PC-3 (cell line): Measurements from ENCODE around the gene CCNI. TPM values are rescaled to one million over a fixed set of nuclear protein-coding genes. Genes with fewer than 3 reads are reported as not detected.

ENCODE experiments used
- ATAC-seq: fragments of 200-7000 bp; cut with Tn5 transposase; 2 replicates; pipeline ENCODE4 v1.9.1; 2020; ENCODE audit warnings: mild to moderate bottlenecking, moderate library complexity
- BruUV-seq: library from RNA; stranded (reverse); fragments of 400-500 nt; replicated peaks from 2 replicates; lab custom pipeline; 2021; lab: Mats Ljungman, UMichigan
- CTCF ChIA-PET: fragments of 300-600 bp; sonication (Branson Sonifier 250); formaldehyde crosslinking; loops from one replicate; lab custom pipeline; 2022; ENCODE audit warnings: antibody characterized with exemption; lab: Charles Lee
- POLR2A ChIA-PET: fragments of 300-600 bp; sonication (Branson Sonifier 250); formaldehyde crosslinking; loops from one replicate; lab custom pipeline; 2022; ENCODE audit warnings: antibody characterized with exemption; ENCODE audit not compliant: unreplicated experiment; lab: Charles Lee
- DNase-seq: peaks from one replicate; pipeline ENCODE4 v3.0.0-alpha.2; 2015
- H2AFZ ChIP-seq: fragments of 300-600 bp; sonication (generic); 2 replicates; pipeline ENCODE4 v1.6.0; 2016; ENCODE audit warnings: antibody characterized with exemption, low read length
- H3F3A ChIP-seq: fragments of 300-600 bp; sonication (generic); one replicate; pipeline ENCODE4 v1.6.0; 2017; ENCODE audit warnings: antibody characterized with exemption, low read length, control low read depth, mild to moderate bottlenecking; ENCODE audit not compliant: unreplicated experiment
- H3K27ac ChIP-seq: fragments of 300-600 bp; sonication (generic); 2 replicates; pipeline ENCODE4 v1.5.1; 2016; ENCODE audit warnings: mild to moderate bottlenecking, low read length
- H3K27me3 ChIP-seq: fragments of 300-600 bp; sonication (generic); 2 replicates; pipeline ENCODE4 v1.6.1; 2016; ENCODE audit warnings: low read length, mixed read lengths
- H3K36me3 ChIP-seq: fragments of 300-600 bp; sonication (generic); 2 replicates; pipeline ENCODE4 v1.6.1; 2016; ENCODE audit warnings: low read depth, mixed run types, low read length, mixed read lengths
- H3K4me1 ChIP-seq: fragments of 300-600 bp; sonication (generic); 2 replicates; pipeline ENCODE4 v1.5.1; 2016; ENCODE audit warnings: low read length; ENCODE audit not compliant: insufficient read depth
- H3K4me2 ChIP-seq: fragments of 300-600 bp; sonication (generic); 2 replicates; pipeline ENCODE4 v1.6.0; 2016; ENCODE audit warnings: low read length
- H3K4me3 ChIP-seq: fragments of 300-600 bp; sonication (generic); 2 replicates; pipeline ENCODE4 v1.5.1; 2016; ENCODE audit warnings: mild to moderate bottlenecking, low read length, mixed read lengths
- H3K79me2 ChIP-seq: fragments of 300-600 bp; sonication (generic); 2 replicates; pipeline ENCODE4 v1.6.1; 2017; ENCODE audit warnings: low read length, mixed read lengths
- H3K9ac ChIP-seq: fragments of 300-600 bp; sonication (generic); 2 replicates; pipeline ENCODE4 v1.6.0; 2016; ENCODE audit warnings: mild to moderate bottlenecking, low read length
- H3K9me2 ChIP-seq: fragments of 300-600 bp; sonication (generic); replicated peaks from 2 replicates; pipeline ENCODE4 v1.6.1; 2016; ENCODE audit warnings: mixed run types, low read length, mixed read lengths
- H3K9me3 ChIP-seq: fragments of 300-600 bp; sonication (generic); 2 replicates; pipeline ENCODE4 v1.6.1; 2016; ENCODE audit warnings: low read length, mixed read lengths
- H4K20me1 ChIP-seq: fragments of 300-600 bp; sonication (generic); 2 replicates; pipeline ENCODE4 v1.6.1; 2016; ENCODE audit warnings: low read length, mixed read lengths
- CTCF ChIP-seq: fragments of 300-600 bp; sonication (generic); conservative IDR thresholded peaks from 2 replicates; pipeline ENCODE4 v1.5.1; 2017; ENCODE audit warnings: antibody characterized with exemption, low read depth, mild to moderate bottlenecking, low read length
- EZH2 ChIP-seq: fragments of 300-600 bp; sonication (generic); IDR thresholded peaks from one replicate; pipeline ENCODE4 v1.6.1; 2017; ENCODE audit warnings: antibody characterized with exemption, mild to moderate bottlenecking, low read length; ENCODE audit not compliant: unreplicated experiment
- EZH2phosphoT487 ChIP-seq: fragments of 300-600 bp; sonication (generic); IDR thresholded peaks from 2 replicates; pipeline ENCODE4 v1.6.1; 2018; ENCODE audit warnings: mild to moderate bottlenecking, antibody characterized with exemption, low read length, borderline replicate concordance
- intact Hi-C: fragments of 100-400 bp; cut with micrococcal nuclease; formaldehyde crosslinking; loops from 2 replicates; pipeline ENCODE4 v1.9.0; 2023
- total RNA-seq: library from RNA; depleted of rRNA; stranded (reverse); fragments of >200 nt; gene quantifications from 2 replicates; pipeline ENCODE4 v1.2.3, GENCODE V29; 2014

The CCNI gene
- total RNA-seq, 1 experiment from 2014 or later = 60.1 TPM

GRCh38 chr4:77028246-77028645 is 47.5 kb downstream of the CCNI start:
- H3K27ac ChIP-seq = no peak overlapping the region
- intact Hi-C loops = no loop called here
- no peaks in the 10 kb centered on the region for H3K27me3 ChIP-seq
- H2AFZ ChIP-seq = no peak overlapping the region
- no peak for DNase-seq
- no peak overlapping the region for H3K4me2 ChIP-seq
- ChIA-PET CTCF (interaction anchor here (0.7 kb wide), 1 partner anchor 1541 kb away, joined by 3 read pairs; no protein-coding TSS in a partner anchor), POLR2A (no interaction called here)
- no peak for ATAC-seq
- H4K20me1 ChIP-seq = no peaks in the 10 kb centered on the region
- H3K4me1 ChIP-seq = no peaks in the 10 kb centered on the region
- peaks cover 7% of the 10 kb centered on the region; the same call in 1 of the 2 replicates for H3K36me3 ChIP-seq
- no peak overlapping the region for H3K4me3 ChIP-seq
- H3K9me2 ChIP-seq = no peaks in the 10 kb centered on the region
- H3F3A ChIP-seq = no peaks in the 10 kb centered on the region
- H3K9me3 ChIP-seq = no peaks in the 10 kb centered on the region
- TF ChIP-seq EZH2 = no peak
- no peaks in the 10 kb centered on the region for H3K79me2 ChIP-seq
- no peak overlapping the region for H3K9ac ChIP-seq
- no TSS peak for BruUV-seq

- Histone ChIP-seq H3K36me3 (peaks cover 2% of the 10 kb centered on the region; the same call in 1 of the 2 replicates), H3K9ac (no peak overlapping the region), H2AFZ (no peak overlapping the region), H3K9me2 (no peaks in the 10 kb centered on the region), H3K4me1 (no peaks in the 10 kb centered on the region), H3K79me2 (no peaks in the 10 kb centered on the region), H3K4me3 (no peak overlapping the region), H3K27me3 (no peaks in the 10 kb centered on the region), H3F3A (no peaks in the 10 kb centered on the region), H3K4me2 (no peak overlapping the region), H4K20me1 (no peaks in the 10 kb centered on the region), H3K9me3 (no peaks in the 10 kb centered on the region), H3K27ac (no peak overlapping the region)
- TF ChIP-seq EZH2 (no peak), CTCF (no peak), EZH2phosphoT487 (no peak)
- no peak for ATAC-seq
- BruUV-seq = no TSS peak
- intact Hi-C loops = no loop called here
- CTCF ChIA-PET = no interaction called here
- DNase-seq = no peak
- POLR2A ChIA-PET = no interaction called here
Observed at GRCh38 chr4:77026322-77026704, 49.5 kb downstream of the CCNI start.

DNA sequence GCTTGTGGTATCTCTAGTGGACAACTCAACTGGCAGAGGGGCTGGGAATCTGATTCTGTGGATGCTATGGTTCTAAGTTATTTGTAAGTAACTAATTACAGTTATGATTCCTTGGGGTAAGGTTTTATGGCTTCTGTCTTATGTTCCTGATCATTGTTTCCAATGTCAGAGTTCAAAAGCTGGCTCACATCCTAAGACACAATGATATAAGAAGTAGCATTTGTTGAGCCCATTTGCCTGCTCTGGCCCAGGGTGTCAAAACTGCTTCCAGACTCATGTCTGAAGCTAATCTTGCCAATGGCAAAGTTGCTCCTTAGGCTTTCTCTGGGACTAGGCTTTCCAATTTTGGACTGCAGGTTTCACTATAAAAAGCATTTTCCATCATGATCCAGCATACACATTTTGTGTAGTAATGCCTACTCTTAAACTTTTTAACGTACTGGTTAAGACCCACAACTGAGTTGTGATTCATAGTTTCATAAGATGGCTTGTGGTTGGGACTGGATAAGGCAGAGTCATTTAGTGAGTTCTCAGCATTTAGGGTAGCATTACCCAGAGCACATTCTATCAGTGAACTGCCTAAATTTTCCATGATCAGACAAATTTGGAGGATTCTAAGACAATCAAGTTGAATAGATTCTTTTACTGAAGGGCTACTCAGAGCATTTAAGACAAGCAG is 50.0 kb downstream of the CCNI start:
- H4K20me1 ChIP-seq = no peaks in the 10 kb centered on the region
- ATAC-seq (no peak), DNase-seq (no peak)
- H3F3A ChIP-seq = no peaks in the 10 kb centered on the region
- H3K27ac ChIP-seq = no peak overlapping the region
- H3K27me3 ChIP-seq = no peaks in the 10 kb centered on the region
- CTCF ChIA-PET = no interaction called here
- no peak overlapping the region for H2AFZ ChIP-seq
- H3K4me3 ChIP-seq = no peak overlapping the region
- peaks cover 1% of the 10 kb centered on the region; the same call in 1 of the 2 replicates for H3K36me3 ChIP-seq
- TF ChIP-seq CTCF (no peak), EZH2phosphoT487 (no peak), EZH2 (no peak)
- intact Hi-C loops = no loop called here
- H3K4me1 ChIP-seq = no peaks in the 10 kb centered on the region
- no peak overlapping the region for H3K4me2 ChIP-seq
- H3K9me3 ChIP-seq = no peaks in the 10 kb centered on the region
- POLR2A ChIA-PET = no interaction called here
- H3K9me2 ChIP-seq = no peaks in the 10 kb centered on the region
- no peak overlapping the region for H3K9ac ChIP-seq
- no peaks in the 10 kb centered on the region for H3K79me2 ChIP-seq
- BruUV-seq = no TSS peak
